GM21515 (cell line): ENCODE measurements around the gene C12orf76.

ENCODE experiments used
- ATAC-seq: cut with Tn5 transposase; IDR thresholded peaks from one replicate; pipeline ENCODE4 v1.9.1; 2021; ENCODE audit not compliant: unreplicated experiment

Gene C12orf76

GRCh38 chr12:109995686-109996482 lies 52.4 kb downstream of the C12orf76 start, which contains the start of gene GIT2:
TSS of gene GIT2 (minus strand) at chr12:109996368. CDS start at chr12:109996224, 144 bp downstream.
- ATAC-seq: peak; percentile 51

- no peak for ATAC-seq
These were observed 53.0 kb downstream of the C12orf76 start for GRCh38 chr12:109995361-109995685.

GRCh38 chr12:109994401-109995175 lies 53.7 kb downstream of the C12orf76 start:
- ATAC-seq: no peak

GRCh38 chr12:109993091-109993490 lies 55.2 kb downstream of the C12orf76 start:
- ATAC-seq: no peak

- ATAC-seq: no peak
These were observed 56.7 kb downstream of the C12orf76 start for GRCh38 chr12:109991586-109991985.
